ENCODE measurements around the gene PTTG1IP2.
"Not testable (repeated sequence)": the region's sequence is repeated elsewhere in the genome, so short reads cannot be mapped to it uniquely, and the experiment has no call there.

Gene PTTG1IP2

GRCh38 chr7:90469554-90469953 lies at the start of gene PTTG1IP2:
PTTG1IP2 (plus strand) TSS chr7:90469639; CDS start chr7:90469787, 148 bp downstream.
- DNase-seq: no peak

DNA sequence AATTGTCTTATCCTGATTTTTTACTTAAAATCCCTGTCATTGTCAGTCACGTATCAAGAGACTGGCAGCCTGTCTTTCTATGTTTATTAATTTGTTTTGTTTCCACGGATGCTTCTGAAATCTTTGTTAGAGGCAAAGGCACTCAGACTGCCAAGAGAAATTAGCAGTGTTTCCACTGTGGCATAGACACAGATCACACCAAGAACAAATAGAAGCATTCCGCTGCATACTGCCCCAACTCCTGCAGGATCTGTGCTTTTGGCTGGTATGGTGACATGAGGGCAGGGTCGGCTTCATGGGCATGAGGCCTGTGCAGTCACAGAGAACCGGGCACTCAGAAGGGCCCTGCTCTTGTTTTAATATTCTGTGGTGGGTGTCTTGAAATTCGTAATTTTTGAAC lies 47.8 kb upstream of the PTTG1IP2 start:
- no peak for DNase-seq

- no peak for DNase-seq
Measured at GRCh38 chr7:90424720-90425119, 44.7 kb upstream of the PTTG1IP2 start.

GRCh38 chr7:90425376-90425775 lies 44.1 kb upstream of the PTTG1IP2 start:
- no peak for DNase-seq

- no peak for DNase-seq
Measured at GRCh38 chr7:90430614-90431460, 38.6 kb upstream of the PTTG1IP2 start.

- no peak for DNase-seq
Measured at GRCh38 chr7:90432752-90433151, 36.7 kb upstream of the PTTG1IP2 start.

GRCh38 chr7:90433221-90433620 lies 36.2 kb upstream of the PTTG1IP2 start:
- DNase-seq: no peak

DNA sequence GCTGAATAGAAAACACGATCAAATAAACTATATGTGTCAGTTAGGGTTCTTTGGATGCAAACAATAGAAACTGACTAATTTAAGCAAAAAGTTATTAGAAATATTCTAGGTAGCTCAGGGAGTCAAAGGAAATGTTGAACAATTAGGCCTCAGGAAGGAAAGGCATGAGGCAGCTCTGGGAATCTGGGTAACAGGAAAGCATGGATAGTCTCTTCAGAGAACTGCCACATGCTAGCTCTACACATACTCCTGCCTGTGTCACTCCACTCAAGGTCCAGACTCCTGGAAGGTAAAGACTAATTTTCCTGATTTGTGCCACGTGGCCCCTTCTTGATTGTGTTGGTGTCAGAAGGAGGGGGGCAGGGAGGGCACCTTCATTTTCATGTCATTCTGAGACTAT lies 23.8 kb upstream of the PTTG1IP2 start:
- no peak for DNase-seq

DNA sequence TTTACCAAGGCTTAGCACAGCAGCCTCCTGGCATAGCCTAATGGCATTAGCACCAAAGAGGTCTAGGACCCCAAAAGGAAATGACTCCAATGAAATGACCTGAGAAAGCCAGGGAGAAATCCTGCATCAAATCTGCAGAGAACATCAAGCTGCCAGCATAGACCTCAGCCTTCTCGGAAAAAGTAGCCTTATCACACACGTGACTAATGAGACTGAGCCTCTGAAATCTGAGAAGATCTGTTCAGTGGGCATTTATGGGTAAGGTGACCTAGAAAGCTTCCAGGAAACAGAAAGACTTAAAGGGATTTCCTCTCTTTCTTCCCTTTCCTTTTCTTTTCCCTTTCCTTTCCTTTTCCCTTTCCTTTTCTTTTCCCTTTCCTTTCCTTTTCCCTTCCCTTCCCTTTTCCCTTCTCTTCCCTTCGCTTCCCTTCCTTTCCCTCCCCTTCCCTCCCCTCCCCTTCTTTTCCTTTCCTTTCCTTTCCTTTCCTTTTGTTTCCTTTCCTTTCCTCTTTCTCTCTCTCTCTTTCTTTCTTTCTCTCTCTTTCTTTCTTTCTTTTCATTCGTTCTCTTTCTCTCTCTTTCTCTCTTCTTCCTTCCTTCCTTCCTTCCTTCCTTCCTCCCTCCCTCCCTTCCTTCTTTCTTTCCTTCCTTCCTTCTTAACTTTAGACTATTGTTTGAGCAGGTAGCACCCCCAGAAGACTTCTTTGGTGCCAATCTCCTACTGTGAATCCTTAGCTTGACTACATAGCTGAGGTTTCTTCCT lies 23.1 kb upstream of the PTTG1IP2 start:
- no peak for DNase-seq

DNA sequence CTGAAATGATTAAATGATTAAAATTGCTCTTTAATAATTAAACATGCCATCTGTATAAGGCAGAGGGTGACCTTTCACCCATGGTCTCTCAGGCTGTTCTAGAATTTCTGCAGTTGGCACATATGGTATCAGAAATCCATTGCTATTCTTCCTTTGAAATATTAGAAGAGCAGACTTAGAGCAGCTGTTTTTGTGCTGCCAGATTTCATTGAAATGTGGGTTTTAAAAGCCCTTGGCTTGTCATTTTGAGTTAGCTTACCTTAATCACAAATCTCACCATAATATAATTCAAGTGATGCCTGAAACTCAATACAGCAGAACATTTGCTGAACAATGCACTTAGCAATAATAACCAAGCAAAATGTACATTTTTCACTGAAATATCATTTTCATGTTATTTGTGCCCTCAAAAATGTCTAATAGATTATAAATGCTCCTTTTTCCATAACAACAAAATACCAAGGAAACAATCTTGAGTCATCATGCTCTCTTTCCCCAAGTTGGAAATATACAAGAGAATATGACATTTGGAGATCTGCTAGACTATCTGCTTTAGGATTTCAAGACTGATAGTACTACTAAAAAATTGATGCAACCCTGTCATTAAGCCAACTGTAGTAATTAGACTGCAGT lies 16.1 kb upstream of the PTTG1IP2 start:
- DNase-seq: no peak

- DNase-seq: no peak
Measured at GRCh38 chr7:90453931-90454330, 15.5 kb upstream of the PTTG1IP2 start.

- DNase-seq: no peak
Measured at GRCh38 chr7:90455163-90456030, 14.0 kb upstream of the PTTG1IP2 start.

- DNase-seq: no peak
Measured at GRCh38 chr7:90458104-90458503, 11.3 kb upstream of the PTTG1IP2 start.

DNA sequence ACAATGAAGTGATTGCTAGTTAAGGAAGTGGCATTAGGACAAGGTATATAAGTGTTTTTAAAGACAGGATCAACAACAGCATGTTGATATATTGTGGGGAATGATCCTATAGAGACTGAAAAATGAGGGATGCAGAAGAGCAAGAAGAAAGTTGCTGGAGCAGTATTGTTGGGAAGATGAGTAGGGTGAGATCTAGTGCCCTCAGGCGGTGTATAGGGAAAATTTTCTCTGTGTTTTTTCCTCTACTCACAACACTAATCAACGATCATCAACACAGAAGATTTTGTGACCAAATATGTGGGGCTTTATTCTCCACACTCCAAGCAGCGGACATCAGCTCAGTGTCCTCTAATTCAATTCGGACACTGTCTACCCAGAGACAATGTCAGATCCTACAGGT lies 9.6 kb upstream of the PTTG1IP2 start:
- no peak for DNase-seq

DNA sequence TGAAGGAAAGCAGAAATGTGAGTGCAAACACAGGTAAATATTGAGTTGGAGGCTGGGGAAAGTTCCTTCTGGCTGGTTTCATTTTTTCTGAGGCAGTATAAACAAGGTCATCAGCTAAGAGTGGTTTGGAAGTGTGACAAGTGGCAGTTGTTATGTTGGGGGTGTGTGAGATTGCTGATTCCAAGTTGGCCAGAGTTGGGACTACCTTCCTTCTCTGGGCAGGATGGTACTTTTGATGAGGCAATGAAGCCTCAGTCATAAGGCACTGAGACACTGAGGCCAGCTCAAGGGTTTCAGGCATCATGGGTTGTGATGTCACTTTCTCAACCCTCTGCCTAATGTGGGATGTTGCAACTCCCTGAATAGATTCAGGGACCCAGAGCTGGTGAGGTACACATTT lies 8.2 kb upstream of the PTTG1IP2 start:
- DNase-seq: no peak

DNA sequence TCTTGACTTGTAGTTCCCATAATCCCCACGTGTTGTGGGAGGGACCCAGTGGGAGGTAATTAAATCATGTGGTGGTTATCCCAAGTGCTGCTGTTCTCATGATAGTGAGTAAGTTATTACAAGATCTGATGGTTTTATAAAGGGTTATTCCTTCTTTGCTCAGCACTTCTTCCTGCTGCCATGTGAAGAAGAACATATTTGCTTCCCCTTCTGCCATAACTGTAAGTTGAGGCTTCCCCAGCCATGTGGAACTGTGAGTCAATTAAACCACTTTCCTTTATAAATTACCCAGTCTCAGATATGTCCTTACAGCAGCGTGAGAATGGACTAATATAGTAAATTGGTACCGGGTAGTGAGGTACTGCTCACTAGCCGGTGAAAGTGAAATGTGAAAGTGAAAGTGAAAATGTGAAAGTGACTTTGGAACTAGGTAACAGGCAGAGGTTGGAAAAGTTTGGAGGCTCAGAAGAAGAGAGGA lies 6.2 kb upstream of the PTTG1IP2 start:
- not testable (repeated sequence) for DNase-seq

DNA sequence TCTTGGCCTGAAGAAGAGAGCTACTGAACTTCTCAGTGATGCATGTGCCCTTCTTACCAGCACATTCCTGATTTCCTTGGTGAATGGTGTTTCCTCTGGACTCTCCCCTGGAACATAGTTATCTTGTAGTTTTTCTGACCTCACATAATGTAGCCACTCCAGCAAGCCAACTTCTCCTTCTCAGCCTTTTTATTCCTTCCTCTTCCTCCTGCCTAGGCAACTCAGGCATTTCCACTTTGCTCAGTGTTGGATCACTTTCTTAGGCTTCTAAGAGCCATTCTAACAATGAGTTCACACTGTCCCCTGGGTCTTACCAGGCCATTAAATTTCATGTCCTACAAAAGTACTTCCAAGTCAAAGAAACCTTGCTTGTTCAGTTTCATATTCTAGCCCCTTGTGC lies 3.6 kb upstream of the PTTG1IP2 start:
- no peak for DNase-seq

- DNase-seq: no peak
Measured at GRCh38 chr7:90472805-90473540, 3.5 kb downstream of the PTTG1IP2 start.

- DNase-seq: no peak
Measured at GRCh38 chr7:90473814-90474213, 4.4 kb downstream of the PTTG1IP2 start.

DNA sequence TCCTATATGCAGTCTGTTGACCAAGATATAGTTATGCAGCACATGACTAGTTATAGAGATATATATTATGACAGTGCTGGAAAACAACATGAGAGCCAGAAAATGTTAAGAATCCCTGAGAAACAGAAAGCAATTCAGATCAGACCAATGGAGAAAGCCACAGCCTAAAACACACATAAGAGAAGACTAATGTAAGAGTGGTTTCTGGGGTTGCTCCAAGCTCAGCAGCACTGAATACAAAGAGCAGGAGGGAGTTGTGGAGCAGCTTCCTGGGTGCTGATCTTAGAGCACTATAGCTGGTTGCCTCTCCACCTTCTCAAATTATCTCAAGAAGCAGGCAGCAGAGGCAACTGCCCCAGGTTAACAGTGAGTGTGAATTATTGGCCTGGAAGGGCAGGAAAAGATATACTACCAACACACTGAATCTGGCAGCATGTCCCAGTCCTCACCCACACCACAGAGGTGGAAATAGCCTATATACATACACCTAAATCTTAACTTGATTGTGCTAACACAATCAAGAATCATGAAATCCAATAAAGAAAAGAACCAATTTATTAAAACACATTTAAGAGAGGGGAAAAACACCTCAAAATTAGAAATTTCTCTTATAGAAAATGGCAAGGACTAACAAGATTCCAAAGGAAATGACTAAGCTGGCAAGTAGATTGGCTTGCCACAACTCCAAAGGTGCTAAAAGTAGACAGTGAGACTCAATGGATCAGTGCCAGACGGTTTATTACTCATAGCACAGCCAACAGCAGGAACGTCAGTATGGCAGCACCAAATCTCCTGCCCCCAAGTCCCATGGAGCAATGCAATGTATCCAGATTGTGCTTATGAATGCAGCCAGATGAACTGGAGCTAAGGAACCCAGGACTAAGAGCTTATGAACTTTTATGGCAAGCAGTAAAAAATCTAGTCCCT lies 5.1 kb downstream of the PTTG1IP2 start:
- DNase-seq: no peak

DNA sequence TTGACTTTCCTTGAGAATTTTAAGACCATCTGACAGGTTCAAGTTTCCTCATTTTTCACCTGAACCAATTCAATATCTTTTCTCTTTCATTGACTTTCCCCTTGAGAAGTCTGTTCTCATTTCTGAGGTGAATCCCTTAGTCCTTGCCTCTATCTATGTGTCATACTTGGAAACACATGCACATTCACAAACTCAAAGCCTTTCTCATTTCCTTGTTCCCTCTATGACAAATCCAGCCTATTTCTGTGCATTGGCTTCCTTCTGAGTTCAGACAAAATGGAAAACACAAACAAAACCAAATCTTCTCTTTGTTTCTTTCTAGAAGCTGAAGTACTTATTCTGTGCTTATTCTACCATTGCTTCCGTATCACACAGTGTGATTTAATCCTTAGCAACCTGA lies 13.8 kb downstream of the PTTG1IP2 start:
- no peak for DNase-seq

Data from activated T-cell treated with anti-CD3 and anti-CD28 coated beads, Interleukin-2, amount 50 U/mL, for 1 hour (primary cell).